HAP-1 (cell line): ENCODE data around the gene MEGF6.
"Not testable (repeated sequence)": the region's sequence is repeated elsewhere in the genome, so short reads cannot be mapped to it uniquely, and the experiment has no call there.

Experiments
- DNase-seq, 2 experiments: peaks; one replicate each; pipeline ENCODE4 v3.0.0-alpha.2; 2016 to 2020; ENCODE audit warnings: low spot score in 2 of 2
- H3K27me3 ChIP-seq: fragments of 250-450 bp; sonication (Bioruptor Pico); 2 replicates; pipeline ENCODE4 v1.5.1; 2020; ENCODE audit warnings: low read depth, mild to moderate bottlenecking, moderate library complexity
- H3K36me3 ChIP-seq: fragments of 250-450 bp; sonication (Bioruptor Pico); replicated peaks from 2 replicates; pipeline ENCODE4 v1.5.1; 2020; ENCODE audit warnings: mild to moderate bottlenecking
- H3K4me1 ChIP-seq: fragments of 250-450 bp; sonication (Bioruptor Pico); 2 replicates; pipeline ENCODE4 v1.5.1; 2020; ENCODE audit warnings: mild to moderate bottlenecking
- H3K4me3 ChIP-seq: fragments of 250-450 bp; sonication (Bioruptor Pico); 2 replicates; pipeline ENCODE4 v1.5.1; 2020; ENCODE audit warnings: mild to moderate bottlenecking, moderate library complexity
- H3K9me3 ChIP-seq: fragments of 250-450 bp; sonication (Bioruptor Pico); 2 replicates; pipeline ENCODE4 v1.5.1; 2020; ENCODE audit warnings: mild to moderate bottlenecking, moderate library complexity
- in situ Hi-C: fragments of 300-500 bp; cut with MboI; formaldehyde crosslinking; loops from 3 replicates; pipeline ENCODE4 v1.14.3; 2020; ENCODE audit warnings: low sequenced_read_pairs, inconsistent platforms, mixed read lengths

MEGF6 gene

DNA sequence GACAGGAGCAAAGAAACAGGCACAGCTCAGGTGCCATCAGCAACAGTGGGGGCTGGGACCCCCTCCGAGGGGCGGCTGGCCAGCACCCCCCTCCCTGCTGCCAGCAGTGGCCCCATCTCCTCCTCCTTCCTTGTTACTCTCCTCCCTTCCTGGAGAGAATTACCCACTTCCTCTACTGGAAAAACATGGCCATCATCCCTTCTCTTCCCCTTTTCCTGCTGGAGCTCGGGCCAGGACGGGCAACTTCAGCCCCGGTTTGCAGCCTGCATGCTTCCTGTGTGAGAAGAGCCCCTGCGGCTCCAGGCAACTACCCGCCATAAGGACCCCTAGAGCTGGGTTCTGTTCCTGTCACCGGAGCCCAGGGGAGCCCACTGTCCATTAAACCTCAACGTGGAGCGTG lies 17.6 kb downstream of the MEGF6 start:
- Histone ChIP-seq H3K36me3 (no peaks in the 10 kb centered on the region), H3K4me3 (no peak overlapping the region), H3K4me1 (no peaks in the 10 kb centered on the region), H3K9me3 (no peaks in the 10 kb centered on the region), H3K27me3 (no peaks in the 10 kb centered on the region)
- in situ Hi-C loops = no loop called here
- DNase-seq = no peak

- in situ Hi-C loops = no loop called here
- H3K4me1 ChIP-seq = no peaks in the 10 kb centered on the region
- no peaks in the 10 kb centered on the region for H3K27me3 ChIP-seq
- H3K4me3 ChIP-seq = no peak overlapping the region
- DNase-seq = no peak
- H3K9me3 ChIP-seq = no peaks in the 10 kb centered on the region
- H3K36me3 ChIP-seq = no peaks in the 10 kb centered on the region
Measured at GRCh38 chr1:3593334-3593733, 18.0 kb downstream of the MEGF6 start.

- peak in 1 of 2 experiments; percentile 39 for DNase-seq
- Histone ChIP-seq H3K4me1 (no peaks in the 10 kb centered on the region), H3K4me3 (no peak overlapping the region), H3K9me3 (no peaks in the 10 kb centered on the region), H3K27me3 (no peaks in the 10 kb centered on the region), H3K36me3 (no peaks in the 10 kb centered on the region)
- in situ Hi-C loops = no loop called here
Measured at GRCh38 chr1:3590951-3591865, 20.1 kb downstream of the MEGF6 start.

DNA sequence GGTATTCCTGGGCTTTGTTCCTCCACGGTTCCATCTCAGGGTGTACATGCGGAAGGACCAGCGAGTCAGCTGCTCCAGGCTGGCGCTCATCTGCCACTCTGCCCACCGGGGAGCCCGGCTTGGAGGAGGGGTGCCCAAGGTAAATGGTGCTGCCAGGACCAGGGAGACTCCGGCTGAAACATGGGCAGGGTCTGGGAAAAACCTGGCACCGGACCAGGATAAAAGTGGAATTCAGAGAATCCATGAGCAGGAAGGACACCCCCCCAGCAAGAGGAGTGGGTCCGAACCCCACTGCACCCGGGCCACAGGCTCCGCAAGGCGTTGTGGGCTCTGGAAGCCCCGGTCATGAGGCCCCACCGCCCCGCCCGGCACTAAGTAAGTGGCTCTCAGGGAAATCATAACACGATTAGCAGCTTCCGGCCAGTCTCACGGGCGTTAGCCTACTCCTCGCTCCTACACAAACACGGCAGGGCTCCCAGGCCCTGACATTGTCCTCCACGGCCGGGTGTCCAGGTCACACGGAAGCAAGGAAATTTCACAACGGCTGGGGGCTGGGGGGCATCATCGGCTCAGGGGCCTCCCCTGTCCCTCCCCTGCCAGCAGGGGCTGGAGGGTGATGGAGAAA lies 21.1 kb downstream of the MEGF6 start:
- no peaks in the 10 kb centered on the region for H3K4me1 ChIP-seq
- no peaks in the 10 kb centered on the region for H3K9me3 ChIP-seq
- H3K4me3 ChIP-seq = no peak overlapping the region
- no peaks in the 10 kb centered on the region for H3K27me3 ChIP-seq
- in situ Hi-C loops = no loop called here
- DNase-seq = no peak
- no peaks in the 10 kb centered on the region for H3K36me3 ChIP-seq

GRCh38 chr1:3588395-3588794 lies 22.9 kb downstream of the MEGF6 start:
- in situ Hi-C loops = no loop called here
- no peaks in the 10 kb centered on the region for H3K36me3 ChIP-seq
- no peaks in the 10 kb centered on the region for H3K9me3 ChIP-seq
- no peak for DNase-seq
- H3K27me3 ChIP-seq = no peaks in the 10 kb centered on the region
- H3K4me3 ChIP-seq = no peak overlapping the region
- H3K4me1 ChIP-seq = no peaks in the 10 kb centered on the region

DNA sequence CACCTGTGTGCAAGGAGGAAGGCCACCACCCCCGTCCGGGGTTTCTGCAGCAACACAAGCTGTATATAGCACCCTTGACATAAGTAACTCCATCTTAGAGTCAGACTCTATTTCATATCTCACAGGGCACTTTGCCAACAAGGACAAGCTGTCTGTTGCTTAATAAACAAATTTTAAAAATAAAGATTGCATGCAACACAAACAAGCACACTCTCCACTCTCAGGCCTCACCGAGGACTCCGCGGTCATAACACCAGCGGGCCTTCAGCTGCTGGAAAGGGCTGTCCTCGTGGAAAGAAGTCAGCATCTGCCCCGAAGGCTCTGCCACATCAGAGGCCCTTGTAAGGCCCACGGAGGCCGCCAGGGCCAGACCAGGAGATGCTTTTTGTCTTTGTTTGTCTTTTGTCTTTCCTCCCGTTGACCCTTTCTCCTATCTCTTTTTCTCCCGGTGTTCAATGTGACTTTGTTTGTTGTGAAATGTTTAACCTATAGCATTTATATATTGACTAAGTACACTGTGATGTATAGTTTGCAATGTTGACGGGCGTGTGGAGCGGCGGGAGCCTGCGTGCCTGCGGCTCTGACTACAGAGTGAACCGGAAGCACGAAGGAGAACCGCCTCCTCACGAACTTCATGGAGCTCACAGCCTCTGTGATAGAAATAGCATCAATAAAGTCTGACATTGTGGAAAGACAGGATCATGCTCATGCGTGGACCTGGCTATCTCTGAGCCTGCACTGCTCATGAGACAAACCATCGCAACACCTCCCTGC lies 24.1 kb downstream of the MEGF6 start:
- Histone ChIP-seq H3K4me3 (no peak overlapping the region), H3K9me3 (no peaks in the 10 kb centered on the region), H3K4me1 (no peaks in the 10 kb centered on the region), H3K36me3 (no peaks in the 10 kb centered on the region), H3K27me3 (no peaks in the 10 kb centered on the region)
- no peak for DNase-seq
- in situ Hi-C loops = no loop called here

- Histone ChIP-seq H3K9me3 (no peaks in the 10 kb centered on the region), H3K27me3 (no peaks in the 10 kb centered on the region), H3K36me3 (no peaks in the 10 kb centered on the region), H3K4me1 (no peaks in the 10 kb centered on the region), H3K4me3 (no peak overlapping the region)
- in situ Hi-C loops = no loop called here
- DNase-seq = no peak
Measured at GRCh38 chr1:3585940-3586568, 25.3 kb downstream of the MEGF6 start.

DNA sequence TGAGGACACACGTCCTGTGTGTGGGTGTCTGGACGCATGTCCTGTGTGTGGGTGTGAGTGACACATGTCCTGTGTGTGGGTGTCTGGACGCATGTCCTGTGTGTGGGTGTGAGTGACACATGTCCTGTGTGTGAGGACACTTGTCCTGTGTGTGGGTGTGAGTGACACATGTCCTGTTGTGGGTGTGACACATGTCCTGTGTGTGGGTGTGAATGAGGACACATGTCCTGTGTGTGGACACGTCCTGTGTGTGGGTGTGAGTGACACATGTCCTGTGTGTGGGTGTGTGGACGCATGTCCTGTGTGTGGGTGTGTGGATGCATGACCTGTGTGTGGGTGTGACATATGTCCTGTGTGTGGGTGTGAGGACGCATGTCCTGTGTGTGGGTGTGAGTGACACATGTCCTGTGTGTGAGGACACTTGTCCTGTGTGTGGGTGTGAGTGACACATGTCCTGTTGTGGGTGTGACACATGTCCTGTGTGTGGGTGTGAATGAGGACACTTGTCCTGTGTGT lies 25.9 kb downstream of the MEGF6 start:
- H3K4me3 ChIP-seq, in situ Hi-C loops, H3K4me1 ChIP-seq, H3K9me3 ChIP-seq, H3K36me3 ChIP-seq, DNase-seq, H3K27me3 ChIP-seq: not testable (repeated sequence)

GRCh38 chr1:3584915-3585314 lies 26.4 kb downstream of the MEGF6 start:
- Histone ChIP-seq H3K27me3 (no peaks in the 10 kb centered on the region), H3K9me3 (no peaks in the 10 kb centered on the region), H3K4me1 (no peaks in the 10 kb centered on the region), H3K36me3 (no peaks in the 10 kb centered on the region), H3K4me3 (no peak overlapping the region)
- DNase-seq = no peak
- in situ Hi-C loops = no loop called here

GRCh38 chr1:3583751-3584150 lies 27.6 kb downstream of the MEGF6 start:
- DNase-seq, H3K9me3 ChIP-seq, H3K36me3 ChIP-seq, in situ Hi-C loops, H3K27me3 ChIP-seq, H3K4me3 ChIP-seq, H3K4me1 ChIP-seq: not testable (repeated sequence)

DNA sequence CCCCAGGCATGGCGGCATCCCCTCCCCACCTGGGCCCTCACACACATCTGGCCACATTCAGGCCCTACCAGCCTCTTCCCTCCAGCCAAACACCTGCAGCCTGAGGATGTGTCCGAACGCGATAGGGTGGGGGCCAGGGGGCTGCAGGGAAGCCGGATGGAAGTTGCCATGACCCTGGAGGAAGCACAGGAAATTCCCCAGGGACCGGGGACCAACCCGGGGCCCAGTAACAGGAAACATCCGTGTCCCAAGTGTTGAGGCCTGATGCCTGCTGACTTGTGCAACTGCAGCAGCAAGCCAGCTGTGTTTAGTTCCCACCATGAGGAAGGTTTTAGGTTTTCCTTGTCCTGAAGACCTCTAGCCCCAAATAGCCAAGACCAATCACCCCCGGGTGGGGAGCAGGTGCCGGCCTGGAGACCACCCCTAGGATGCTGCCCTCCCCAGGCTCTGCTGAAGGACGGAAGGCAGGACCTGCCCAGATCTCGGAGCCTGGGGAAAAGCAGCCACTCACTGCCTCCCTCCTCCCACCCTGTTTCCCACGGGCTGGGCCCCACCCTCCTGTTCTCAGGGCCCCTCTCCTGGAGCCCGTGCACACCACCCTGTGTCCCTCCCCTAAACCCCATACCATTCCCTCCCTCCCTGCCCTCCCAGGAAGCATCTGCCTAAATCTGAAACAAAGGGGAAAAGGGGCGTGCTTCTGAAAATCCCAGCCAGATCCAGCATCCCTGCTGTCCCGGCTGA lies 29.8 kb downstream of the MEGF6 start:
- H3K9me3 ChIP-seq = no peaks in the 10 kb centered on the region
- H3K4me3 ChIP-seq = no peak overlapping the region
- DNase-seq = no peak
- in situ Hi-C loops = no loop called here
- H3K4me1 ChIP-seq = no peaks in the 10 kb centered on the region
- H3K36me3 ChIP-seq = no peaks in the 10 kb centered on the region
- H3K27me3 ChIP-seq = no peaks in the 10 kb centered on the region

GRCh38 chr1:3580231-3580630 lies 31.1 kb downstream of the MEGF6 start:
- H3K4me1 ChIP-seq = no peaks in the 10 kb centered on the region
- no peaks in the 10 kb centered on the region for H3K27me3 ChIP-seq
- DNase-seq = no peak
- H3K9me3 ChIP-seq = no peaks in the 10 kb centered on the region
- no peaks in the 10 kb centered on the region for H3K36me3 ChIP-seq
- in situ Hi-C loops = no loop called here
- H3K4me3 ChIP-seq = no peak overlapping the region

GRCh38 chr1:3579626-3580025 lies 31.7 kb downstream of the MEGF6 start:
- no peaks in the 10 kb centered on the region for H3K36me3 ChIP-seq
- no peak overlapping the region for H3K4me3 ChIP-seq
- in situ Hi-C loops = no loop called here
- H3K27me3 ChIP-seq = no peaks in the 10 kb centered on the region
- no peak for DNase-seq
- no peaks in the 10 kb centered on the region for H3K9me3 ChIP-seq
- H3K4me1 ChIP-seq = no peaks in the 10 kb centered on the region
